NCI-H1436 (cell line): Measurements from ENCODE around the gene STK24.

ENCODE experiments used
- DNase-seq: peaks from one replicate; lab custom pipeline; 2025; lab: John Stamatoyannopoulos, UW

The STK24 gene

DNA sequence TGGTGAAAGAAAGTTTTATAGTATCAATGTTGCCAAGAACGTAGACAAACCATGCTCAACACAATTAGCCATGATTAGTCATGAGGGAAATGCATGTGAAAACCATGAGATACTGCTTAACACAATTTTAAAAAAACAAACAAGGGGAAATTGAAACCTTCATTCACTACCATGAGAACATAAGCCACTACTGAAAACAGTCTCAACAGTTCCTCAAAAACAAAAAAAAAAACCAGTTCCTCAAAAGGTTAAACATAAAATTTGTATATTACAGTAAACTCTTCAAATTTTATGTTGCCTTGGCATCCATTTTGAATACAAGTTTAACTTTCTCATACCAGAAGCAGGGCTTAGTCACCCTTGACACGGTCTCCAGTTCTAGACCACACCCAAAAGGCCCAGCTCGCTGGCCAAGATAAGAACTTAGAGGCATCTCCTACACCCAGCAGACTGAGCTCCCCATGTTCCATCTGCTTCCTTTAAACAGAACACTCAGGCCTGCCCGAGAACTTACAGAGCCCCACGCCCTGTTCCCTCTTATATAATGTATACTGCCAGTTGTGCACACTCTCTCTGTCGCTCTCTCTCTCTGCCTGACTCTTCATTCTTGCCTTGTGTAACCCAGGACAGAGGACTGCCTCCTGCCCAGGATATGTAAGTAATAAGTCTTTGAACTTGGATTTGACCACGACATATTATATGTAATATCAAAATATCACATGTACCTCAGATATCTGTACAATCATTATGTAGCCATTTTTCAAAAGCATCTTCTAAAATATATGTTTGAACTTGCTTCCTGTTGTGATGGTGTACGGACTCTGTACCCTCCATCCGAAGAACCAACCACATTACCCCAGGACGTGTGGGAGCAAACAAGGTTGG is 67.4 kb downstream of the STK24 start:
- no peak for DNase-seq

- DNase-seq, result no peak
These were observed 68.2 kb downstream of the STK24 start for GRCh38 chr13:98508685-98509084.

DNA sequence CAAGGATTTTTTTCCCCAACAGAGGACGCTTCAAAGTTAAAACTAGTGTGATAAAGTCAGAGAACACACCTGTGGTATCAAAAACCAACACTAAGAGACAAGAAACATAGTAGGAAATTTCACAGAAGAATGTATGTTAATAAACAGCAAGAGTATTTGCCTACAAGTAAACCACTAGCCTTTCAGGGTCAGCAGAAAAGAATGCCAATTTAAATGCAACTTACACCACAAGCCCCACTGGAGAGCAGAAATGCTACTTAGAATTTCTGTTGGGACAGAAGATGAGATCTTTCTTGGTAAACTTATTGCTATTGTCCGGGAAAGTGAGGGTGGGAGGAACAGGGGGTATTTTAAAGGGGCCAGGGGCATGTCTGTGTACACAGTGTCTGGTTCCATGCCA is 68.6 kb downstream of the STK24 start:
- DNase-seq, result no peak

DNA sequence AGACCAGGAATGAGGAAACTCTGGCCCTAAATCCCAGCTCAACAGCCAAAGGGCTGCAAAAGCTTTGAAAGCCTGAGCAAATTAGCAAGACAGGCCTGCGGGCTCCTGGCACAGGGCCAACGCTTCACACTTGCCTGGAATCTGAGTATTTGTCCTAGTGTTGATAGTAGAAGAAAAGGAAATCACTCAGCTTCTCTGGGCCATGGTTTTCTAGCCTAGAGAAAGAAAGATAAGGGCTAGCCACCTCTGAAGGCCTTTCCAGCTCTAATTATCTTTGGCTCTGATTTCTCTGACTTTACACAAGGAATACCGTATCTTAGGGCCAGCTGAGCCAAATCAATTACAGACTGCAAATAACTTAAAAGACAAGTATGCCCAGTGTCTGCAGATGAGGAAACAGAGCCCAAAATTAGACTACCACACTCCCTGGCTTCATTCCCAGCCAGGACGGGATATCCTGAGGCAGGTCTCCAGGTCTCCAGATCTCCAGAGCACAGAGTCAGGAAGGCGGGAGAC is 69.6 kb downstream of the STK24 start:
- peak; percentile 56 for DNase-seq

GRCh38 chr13:98506728-98507230 is 70.1 kb downstream of the STK24 start:
- no peak for DNase-seq

GRCh38 chr13:98506322-98506721 is 70.6 kb downstream of the STK24 start:
- DNase-seq, result no peak

DNA sequence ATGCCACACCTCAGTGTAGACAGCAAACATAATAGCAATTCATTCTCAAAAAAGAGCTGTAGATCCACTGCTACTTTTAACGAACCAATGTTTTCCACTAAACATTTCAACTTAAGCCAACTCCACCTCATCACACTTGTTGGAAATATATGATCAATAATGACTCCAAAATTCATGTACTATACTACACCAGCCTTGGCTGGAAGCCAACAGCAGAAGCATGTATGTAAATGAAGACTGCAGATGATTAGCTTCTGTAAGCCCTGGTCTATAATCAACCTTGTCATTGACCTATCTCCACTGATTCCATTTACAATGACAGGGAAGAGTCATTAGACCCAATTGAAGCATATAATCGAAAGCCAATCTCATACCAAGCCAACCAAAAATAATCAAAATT is 71.7 kb downstream of the STK24 start:
- no peak for DNase-seq

- DNase-seq, result no peak
These were observed 72.4 kb downstream of the STK24 start for GRCh38 chr13:98504371-98504963.

- no peak for DNase-seq
These were observed 72.9 kb downstream of the STK24 start for GRCh38 chr13:98504029-98504351.

GRCh38 chr13:98503175-98504028 is 73.5 kb downstream of the STK24 start:
- no peak for DNase-seq

DNA sequence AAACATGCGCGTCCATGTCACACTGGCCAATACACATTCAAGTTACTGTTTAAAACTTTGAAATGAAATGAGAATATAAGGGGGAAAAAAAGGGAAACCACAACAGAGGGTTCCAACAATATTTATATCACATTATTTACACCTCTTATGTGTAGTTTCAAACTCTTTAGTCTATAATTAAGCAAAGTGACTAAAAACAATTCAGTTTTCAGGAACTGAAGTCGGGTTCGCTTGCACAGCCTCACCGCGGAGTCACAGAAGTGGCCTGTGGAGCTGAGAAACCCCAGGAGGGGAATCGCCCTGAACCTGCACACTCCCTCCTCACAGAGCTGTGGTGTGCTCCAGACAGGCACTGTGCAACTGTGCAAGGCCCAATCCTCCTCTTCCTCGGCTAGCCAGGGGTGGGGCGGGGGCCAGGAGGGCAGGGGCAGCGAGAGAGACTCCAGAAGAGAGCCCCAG is 75.9 kb downstream of the STK24 start:
- DNase-seq, result no peak

DNA sequence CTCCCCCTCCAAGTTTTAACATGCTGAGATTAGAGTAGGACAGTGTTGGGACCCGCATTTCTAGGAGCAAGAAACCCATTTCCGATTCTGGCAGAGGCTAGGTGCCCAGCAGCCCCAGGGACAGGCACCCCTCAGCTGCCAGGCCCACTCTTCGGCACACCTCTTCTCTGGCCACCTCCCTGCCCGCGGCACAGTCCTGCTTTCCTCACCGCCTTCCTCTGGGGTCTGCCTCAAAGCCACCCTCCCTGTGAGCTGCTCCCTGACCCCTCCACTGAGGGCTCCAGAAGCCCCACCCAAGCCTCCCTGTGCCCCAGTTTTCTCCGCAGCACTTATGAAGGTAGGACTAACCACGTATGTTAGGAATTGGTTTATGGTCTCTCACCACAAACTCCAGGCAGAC is 79.9 kb downstream of the STK24 start:
- no peak for DNase-seq

- no peak for DNase-seq
These were observed 80.5 kb downstream of the STK24 start for GRCh38 chr13:98496479-98496791.

- DNase-seq, result no peak
These were observed 81.1 kb downstream of the STK24 start for GRCh38 chr13:98495627-98496478.

- DNase-seq, result no peak
These were observed 82.1 kb downstream of the STK24 start for GRCh38 chr13:98494769-98495168.

- no peak for DNase-seq
These were observed 83.7 kb downstream of the STK24 start for GRCh38 chr13:98493042-98493712.

- DNase-seq, result no peak
These were observed 84.4 kb downstream of the STK24 start for GRCh38 chr13:98492335-98493041.

GRCh38 chr13:98490866-98491265 is 86.0 kb downstream of the STK24 start:
- DNase-seq, result no peak

GRCh38 chr13:98490195-98490836 is 86.6 kb downstream of the STK24 start:
- no peak for DNase-seq
